Non-pigmented ciliary epithelial cell (primary cell): ENCODE results near the gene WASF1.
"Not testable (repeated sequence)": the region's sequence is repeated elsewhere in the genome, so short reads cannot be mapped to it uniquely, and the experiment has no call there.

Source experiments
- DNase-seq: peaks from one replicate; pipeline ENCODE4 v3.0.0-alpha.2; 2010; ENCODE audit warnings: low read depth

WASF1 gene

GRCh38 chr6:110089323-110089722, 90.1 kb downstream of the WASF1 start:
- DNase-seq, result no peak

GRCh38 chr6:110085285-110085684, 94.2 kb downstream of the WASF1 start:
- DNase-seq, result no peak

GRCh38 chr6:110083875-110084585, 95.4 kb downstream of the WASF1 start:
- DNase-seq, result no peak

- no peak for DNase-seq
Measured at GRCh38 chr6:110075406-110075805, 104.1 kb downstream of the WASF1 start.

- not testable (repeated sequence) for DNase-seq
Measured at GRCh38 chr6:110073474-110073873, 106.0 kb downstream of the WASF1 start.

GRCh38 chr6:110068592-110068967, 110.9 kb downstream of the WASF1 start:
- DNase-seq, result no peak

- no peak for DNase-seq
Measured at GRCh38 chr6:110067837-110068591, 111.5 kb downstream of the WASF1 start.

GRCh38 chr6:110064744-110065524, 114.5 kb downstream of the WASF1 start:
- no peak for DNase-seq

- DNase-seq, result no peak
Measured at GRCh38 chr6:110063594-110064263, 115.7 kb downstream of the WASF1 start.

GRCh38 chr6:110055387-110055735, 124.1 kb downstream of the WASF1 start:
- DNase-seq, result no peak

- DNase-seq, result no peak
Measured at GRCh38 chr6:110054664-110055386, 124.6 kb downstream of the WASF1 start.

GRCh38 chr6:110053395-110054240, 125.9 kb downstream of the WASF1 start:
- DNase-seq, result peak; percentile 10

GRCh38 chr6:110050440-110050813, 129.0 kb downstream of the WASF1 start:
- DNase-seq, result no peak
